H9 (cell line): ENCODE results near the gene DCAF10. TPM values are rescaled to one million over a fixed set of nuclear protein-coding genes. Genes with fewer than 3 reads are reported as not detected.

Source experiments
- DNase-seq: peaks from one replicate; pipeline ENCODE4 v3.0.0-alpha.2; 2017
- H2AFZ ChIP-seq: one replicate; pipeline ENCODE4 v1.6.1; 2013; ENCODE audit warnings: mild to moderate bottlenecking, low read length, control low read depth, moderate library complexity
- H2AK5ac ChIP-seq: 2 replicates; pipeline ENCODE4 v1.6.1; 2013; ENCODE audit warnings: low read length, control low read depth, mixed read lengths; ENCODE audit not compliant: insufficient read length
- H2BK120ac ChIP-seq: one replicate; pipeline ENCODE4 v1.6.1; 2013; ENCODE audit warnings: low read depth, mild to moderate bottlenecking, low read length, control low read depth, inconsistent platforms; ENCODE audit not compliant: poor library complexity, severe bottlenecking
- H2BK12ac ChIP-seq: 2 replicates; pipeline ENCODE4 v1.6.1; 2013; ENCODE audit warnings: low read length, control low read depth, mixed read lengths, low read depth; ENCODE audit not compliant: insufficient read length
- H2BK15ac ChIP-seq: 2 replicates; pipeline ENCODE4 v1.6.1; 2013; ENCODE audit warnings: low read depth, low read length, control low read depth
- H2BK20ac ChIP-seq: one replicate; pipeline ENCODE4 v1.6.1; 2013; ENCODE audit warnings: low read depth, mild to moderate bottlenecking, low read length, control low read depth, inconsistent platforms; ENCODE audit not compliant: poor library complexity, severe bottlenecking
- H2BK5ac ChIP-seq: 2 replicates; pipeline ENCODE4 v1.6.1; 2013; ENCODE audit warnings: low read length, control low read depth, mixed read lengths; ENCODE audit not compliant: insufficient read length
- H3K14ac ChIP-seq: 2 replicates; pipeline ENCODE4 v1.6.1; 2013; ENCODE audit warnings: low read length, control low read depth; ENCODE audit not compliant: insufficient read depth
- H3K18ac ChIP-seq: 2 replicates; pipeline ENCODE4 v1.6.1; 2013; ENCODE audit warnings: low read depth, mild to moderate bottlenecking, mixed read lengths, low read length, control low read depth; ENCODE audit not compliant: insufficient read length
- H3K23ac ChIP-seq: 2 replicates; pipeline ENCODE4 v1.6.1; 2013; ENCODE audit warnings: low read length, control low read depth, mixed read lengths, low read depth; ENCODE audit not compliant: insufficient read length
- H3K23me2 ChIP-seq: 2 replicates; pipeline ENCODE4 v1.6.1; 2013; ENCODE audit warnings: low read depth, mild to moderate bottlenecking, mixed read lengths, low read length, control low read depth; ENCODE audit not compliant: insufficient read length, poor library complexity, severe bottlenecking
- H3K27ac ChIP-seq: 2 replicates; pipeline ENCODE4 v1.5.1; 2013; ENCODE audit warnings: low read length, control low read depth, mixed read lengths, low read depth; ENCODE audit not compliant: insufficient read length
- H3K27me3 ChIP-seq: 2 replicates; pipeline ENCODE4 v1.6.1; 2013; ENCODE audit warnings: low read length, control low read depth, inconsistent platforms; ENCODE audit not compliant: insufficient read depth
- H3K4ac ChIP-seq: 2 replicates; pipeline ENCODE4 v1.6.1; 2013; ENCODE audit warnings: low read depth, mild to moderate bottlenecking, control low read depth, inconsistent platforms, low read length, moderate library complexity
- H3K4me1 ChIP-seq: 2 replicates; pipeline ENCODE4 v1.6.1; 2013; ENCODE audit warnings: low read length, control low read depth, inconsistent platforms; ENCODE audit not compliant: insufficient read depth
- H3K4me2 ChIP-seq: 2 replicates; pipeline ENCODE4 v1.6.1; 2013; ENCODE audit warnings: low read length, control low read depth, mixed read lengths; ENCODE audit not compliant: insufficient read length, insufficient read depth
- H3K56ac ChIP-seq: 2 replicates; pipeline ENCODE4 v1.6.1; 2013; ENCODE audit warnings: low read depth, mild to moderate bottlenecking, mixed read lengths, low read length, control low read depth; ENCODE audit not compliant: insufficient read length
- H3K79me1 ChIP-seq: 2 replicates; pipeline ENCODE4 v1.6.1; 2013; ENCODE audit warnings: low read depth, mild to moderate bottlenecking, moderate library complexity, low read length, control low read depth, inconsistent platforms; ENCODE audit not compliant: insufficient read depth, poor library complexity, severe bottlenecking
- H3K79me2 ChIP-seq: 2 replicates; pipeline ENCODE4 v1.6.1; 2013; ENCODE audit warnings: low read length, control low read depth, inconsistent platforms; ENCODE audit not compliant: insufficient read depth
- H3K9ac ChIP-seq: 2 replicates; pipeline ENCODE4 v1.6.1; 2013; ENCODE audit warnings: low read length, control low read depth, mixed read lengths; ENCODE audit not compliant: insufficient read length; ENCODE audit errors: extremely low read depth
- H3K9me3 ChIP-seq: one replicate; pipeline ENCODE4 v1.6.1; 2013; ENCODE audit warnings: low read depth, low read length, inconsistent platforms; ENCODE audit not compliant: control insufficient read depth
- H3T11ph ChIP-seq: one replicate; pipeline ENCODE4 v1.6.1; 2013; ENCODE audit warnings: mild to moderate bottlenecking, low read length, control low read depth, inconsistent platforms
- H4K20me1 ChIP-seq: one replicate; pipeline ENCODE4 v1.6.1; 2013; ENCODE audit not compliant: control insufficient read depth, insufficient read length, insufficient read depth
- H4K5ac ChIP-seq: 2 replicates; pipeline ENCODE4 v1.6.1; 2013; ENCODE audit warnings: low read depth, mild to moderate bottlenecking, mixed read lengths, low read length, control low read depth; ENCODE audit not compliant: insufficient read length
- H4K8ac ChIP-seq: replicated peaks from 2 replicates; pipeline ENCODE4 v1.6.1; 2013; ENCODE audit warnings: low read length, control low read depth, mixed read lengths, low read depth; ENCODE audit not compliant: insufficient read length
- H4K91ac ChIP-seq: 2 replicates; pipeline ENCODE4 v1.6.1; 2013; ENCODE audit warnings: low read depth, mild to moderate bottlenecking, moderate library complexity, mixed read lengths, low read length, control low read depth; ENCODE audit not compliant: insufficient read length
- H3K27ac Mint-ChIP-seq, 3 experiments: 2 replicates in 2 of 3; 3 replicates in 1 of 3; pipeline ENCODE4 v1.8.0; 2020 to 2021; ENCODE audit warnings: mixed read lengths in 3 of 3, mild to moderate bottlenecking in 1 of 3, moderate library complexity in 1 of 3
- H3K27me3 Mint-ChIP-seq: 2 replicates; pipeline ENCODE4 v1.8.0; 2021; ENCODE audit warnings: low read depth, mild to moderate bottlenecking, moderate library complexity, mixed read lengths
- H3K36me3 Mint-ChIP-seq, 3 experiments: 2 replicates in 2 of 3; 3 replicates in 1 of 3; pipeline ENCODE4 v1.8.0; 2020 to 2021; ENCODE audit warnings: low read depth in 3 of 3, mixed read lengths in 3 of 3; ENCODE audit not compliant: insufficient read depth in 1 of 3
- H3K4me1 Mint-ChIP-seq, 2 experiments: 2 replicates each; pipeline ENCODE4 v1.8.0; 2020; ENCODE audit warnings: mixed read lengths in 2 of 2
- H3K4me3 Mint-ChIP-seq, 2 experiments: 2 replicates in 1 of 2; 3 replicates in 1 of 2; pipeline ENCODE4 v1.8.0; 2020 to 2021; ENCODE audit warnings: mild to moderate bottlenecking in 2 of 2, mixed read lengths in 2 of 2, moderate library complexity in 1 of 2
- H3K9me3 Mint-ChIP-seq, 2 experiments: 2 replicates in 1 of 2; 3 replicates in 1 of 2; pipeline ENCODE4 v1.8.0; 2020; ENCODE audit warnings: mild to moderate bottlenecking in 2 of 2, mixed read lengths in 2 of 2, moderate library complexity in 1 of 2
- CTCF ChIP-seq: fragments of 200-600 bp; sonication (generic); conservative IDR thresholded peaks from 3 replicates; pipeline ENCODE4 v1.8.0; 2021; ENCODE audit warnings: antibody characterized with exemption, mild to moderate bottlenecking
- WGBS: extraction: QIAGEN DNeasy Blood & Tissue Kit; methylation state at CpG from one replicate; pipeline ENCODE4 v1.1.7; 2013; ENCODE audit warnings: missing lambda C conversion rate, low lambda C conversion rate, mixed read lengths; ENCODE audit not compliant: insufficient read length; ENCODE audit errors: extremely low coverage; 5-methylcytosine and 5-hydroxymethylcytosine counted together
- total RNA-seq: library from RNA; stranded (reverse); gene quantifications from 2 replicates; pipeline ENCODE4 v1.2.1, GENCODE V29; 2021

The DCAF10 gene
- total RNA-seq, 1 experiment from 2014 or later: 13.4 TPM

- no peak overlapping the region for H2AK5ac ChIP-seq
- H2BK120ac ChIP-seq: no peak overlapping the region
- Mint-ChIP-seq H3K27ac (no peak overlapping the region), H3K27me3 (no peaks in the 10 kb centered on the region), H3K4me1 (no peaks in the 10 kb centered on the region), H3K4me3 (no peak overlapping the region), H3K9me3 (peaks cover 3 to 4% of the 10 kb centered on the region in 2 experiments; a peak in 2 of 5 replicates), H3K36me3 (peaks cover 6 to 19% (median 13%) of the 10 kb centered on the region in 3 experiments)
- no peak overlapping the region for H3K14ac ChIP-seq
- H3K9ac ChIP-seq: no peak overlapping the region
- H4K5ac ChIP-seq: no peak overlapping the region
- no peaks in the 10 kb centered on the region for H3K27me3 ChIP-seq
- no peaks in the 10 kb centered on the region for H3K79me1 ChIP-seq
- H3K27ac ChIP-seq: no peak overlapping the region
- H3K4me1 ChIP-seq: no peaks in the 10 kb centered on the region
- H3K9me3 ChIP-seq: no peaks in the 10 kb centered on the region
- H2BK15ac ChIP-seq: no peak overlapping the region
- H3K4ac ChIP-seq: no peak overlapping the region
- H2BK5ac ChIP-seq: no peak overlapping the region
- WGBS: no CpG with 5 or more reads among the region's 5 CpGs
- no peak overlapping the region for H2BK12ac ChIP-seq
- no peak overlapping the region for H3K4me2 ChIP-seq
- no peaks in the 10 kb centered on the region for H4K20me1 ChIP-seq
- no peaks in the 10 kb centered on the region for H3K23me2 ChIP-seq
- no peak overlapping the region for H3K23ac ChIP-seq
- no peak overlapping the region for H4K91ac ChIP-seq
- DNase-seq: no peak
- H4K8ac ChIP-seq: no peak overlapping the region
- no peak overlapping the region for H2AFZ ChIP-seq
- H3K79me2 ChIP-seq: no peaks in the 10 kb centered on the region
- no peak overlapping the region for H3K56ac ChIP-seq
- no peak overlapping the region for H2BK20ac ChIP-seq
- no peak overlapping the region for H3T11ph ChIP-seq
- no peak for TF ChIP-seq CTCF
- H3K18ac ChIP-seq: no peak overlapping the region
Observed at GRCh38 chr9:37769306-37769705, 31.3 kb upstream of the DCAF10 start.
